Frontal cortex (tissue), 4 donors: ENCODE data around the gene ZNF860. TPM values are rescaled to one million over a fixed set of nuclear protein-coding genes. Genes with fewer than 3 reads are reported as not detected.

Experiments
- DNase-seq, 2 donors: peaks; one replicate each; pipeline ENCODE4 v3.0.0; 2012; ENCODE audit warnings: low spot score in 2 of 2
- FAIRE-seq: peaks from 2 replicates; lab custom pipeline; 2012; peaks lifted over from hg19 to GRCh38; lab: Jason Lieb, UNC
- small RNA-seq: library from RNA; depleted of rRNA; stranded (forward); fragments of <200 nt; gene quantifications from one replicate; pipeline ENCODE3, GENCODE V24; 2014
- total RNA-seq: library from RNA; depleted of rRNA; stranded (reverse); fragments of >200 nt; gene quantifications from one replicate; pipeline ENCODE4 v1.2.3, GENCODE V29; 2014
- donor health status: control.
- donor health status: control.
- donor health status: control.

ZNF860 gene
- total RNA-seq, 1 donor from 2014 or later: 2.0 TPM

DNA sequence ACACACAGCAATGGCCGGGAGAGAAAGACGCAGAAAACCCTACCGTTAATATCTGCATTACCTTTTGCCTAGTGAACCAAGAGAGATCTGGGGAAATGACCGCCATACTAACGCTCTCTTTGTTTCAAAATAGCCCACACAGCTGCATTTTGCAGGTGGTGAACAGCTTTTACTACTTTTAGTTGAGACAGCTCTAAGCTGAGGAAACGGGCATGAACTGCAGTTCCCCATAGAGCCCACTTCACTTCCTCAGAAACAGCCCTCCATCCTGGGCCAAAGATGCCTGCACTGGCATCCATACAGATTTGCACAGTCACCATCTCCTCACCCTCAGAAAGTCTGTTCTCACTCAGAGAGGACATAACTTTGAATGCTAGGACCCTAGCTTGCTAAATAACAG is 45.0 kb downstream of the ZNF860 start:
- no peak for DNase-seq
- FAIRE-seq: no peak

DNA sequence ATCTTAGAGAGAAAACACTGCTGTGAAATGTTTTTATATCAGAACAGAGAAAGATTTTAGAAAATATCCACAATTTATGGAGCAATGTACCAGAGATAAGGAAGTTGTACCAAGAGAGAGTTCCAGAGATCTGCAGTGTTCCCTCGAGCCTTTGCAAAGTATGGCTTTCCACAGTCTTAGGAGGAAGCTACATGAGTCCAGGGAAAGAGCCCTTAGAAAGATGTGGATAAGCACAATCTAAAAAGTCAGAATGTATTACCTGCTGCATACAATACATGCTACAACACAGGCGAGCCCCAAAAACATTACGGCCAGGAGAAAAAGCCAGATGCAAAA is 56.4 kb downstream of the ZNF860 start:
- DNase-seq (no peak), FAIRE-seq (no peak)

DNA sequence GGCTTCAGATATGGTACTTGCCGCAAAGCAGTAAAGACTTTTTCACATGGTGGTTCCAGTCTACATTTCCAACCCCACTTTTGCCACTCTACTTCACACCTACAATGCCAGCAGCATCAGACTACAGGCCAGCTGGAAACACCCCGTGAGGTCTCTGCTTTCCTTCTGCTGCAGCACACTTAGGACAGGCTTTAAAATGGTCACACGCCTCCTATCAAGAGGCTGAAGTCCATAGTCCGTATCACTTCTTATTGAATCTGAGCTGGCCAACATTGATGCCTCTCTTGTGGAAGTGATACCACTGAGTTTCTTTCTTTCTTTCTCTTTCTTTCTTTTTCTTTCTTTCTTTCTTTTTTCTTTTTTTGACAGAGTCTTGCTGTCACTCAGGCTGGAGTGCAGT is 59.8 kb downstream of the ZNF860 start:
- DNase-seq (no peak), FAIRE-seq (no peak)

Small RNA genes within 50 kb of the gene (small RNA-seq; reads per million reads assigned to genes)
- not detected for gene RF00402

Other genes with a start within 250 kb of the ZNF860 start
- gene OSBPL10, start 488 bp upstream of the ZNF860 start, total RNA-seq: 9.0 TPM
- 87.2 TPM for gene GPD1L, start 124.9 kb downstream of the ZNF860 start, total RNA-seq